ENCODE results near the gene NPW.

Gene NPW
- total RNA-seq: 1.2 to 2.4 reads per million in 2 donors

DNA sequence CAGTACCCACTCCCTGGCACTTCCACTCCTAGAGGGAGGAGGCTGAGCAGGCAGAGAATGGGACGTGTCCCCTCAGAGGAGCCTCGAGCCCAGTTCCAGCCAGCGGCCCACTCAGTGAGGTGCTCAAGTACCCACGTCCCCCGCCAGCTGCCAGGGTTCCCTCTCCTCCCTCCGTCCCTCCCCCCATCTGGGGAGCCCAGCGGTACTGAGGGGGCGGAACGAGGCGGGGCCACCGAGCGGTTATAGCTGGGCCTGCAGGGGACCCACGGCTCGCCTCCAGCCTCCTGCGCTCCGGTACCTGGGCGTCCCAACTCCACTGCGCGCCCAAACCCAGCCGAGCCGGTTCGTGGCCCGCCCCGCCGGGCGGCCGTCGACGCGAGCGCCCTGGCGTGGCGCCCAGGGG is at the start of gene NPW:
Gene NPW (plus strand): TSS at position 268 of the 403 bp plus-strand sequence.
- DNase-seq: peak in 1 of 5 experiments; percentile 11

DNA sequence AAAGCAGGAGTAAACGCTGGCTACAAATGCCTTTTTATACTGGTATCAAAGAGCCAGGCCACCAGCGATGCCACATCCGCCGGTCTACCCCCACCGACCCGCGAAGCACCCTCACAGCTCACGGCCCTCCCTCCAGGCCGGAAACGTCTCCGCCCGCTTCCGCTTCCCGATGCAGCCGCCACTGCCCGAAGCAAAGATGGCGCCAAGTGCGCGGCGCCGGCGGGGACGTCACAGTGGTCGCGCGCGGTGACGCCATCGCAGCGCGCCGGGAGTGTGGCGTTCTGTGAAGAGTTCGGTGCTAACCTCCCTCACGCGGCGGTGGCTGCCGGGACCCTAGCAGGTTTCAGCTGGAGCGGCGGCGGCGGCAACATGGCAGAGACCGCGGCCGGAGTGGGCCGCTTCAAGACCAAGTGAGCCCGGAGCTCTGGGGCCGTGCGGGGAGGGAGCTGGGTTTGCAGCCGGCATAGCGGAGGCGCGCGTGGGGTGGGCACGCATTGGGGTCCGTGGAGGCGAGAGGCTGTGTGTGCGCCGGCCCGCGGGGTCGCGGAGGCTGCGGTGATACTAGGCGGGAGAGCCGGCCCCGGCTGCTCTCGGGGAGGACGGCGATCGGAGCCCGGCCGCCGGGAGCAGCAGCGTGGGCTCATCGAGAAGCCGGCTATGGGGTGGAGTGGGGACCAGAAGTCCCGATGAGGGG is 47.6 kb upstream of the NPW start, which contains the start of gene TBL3:
Gene TBL3 (plus strand): TSS at position 258 of the 694 bp plus-strand sequence. CDS start 112 bp downstream, at position 370.
- DNase-seq: peak; percentile 93 to 99 (median 96)

DNA sequence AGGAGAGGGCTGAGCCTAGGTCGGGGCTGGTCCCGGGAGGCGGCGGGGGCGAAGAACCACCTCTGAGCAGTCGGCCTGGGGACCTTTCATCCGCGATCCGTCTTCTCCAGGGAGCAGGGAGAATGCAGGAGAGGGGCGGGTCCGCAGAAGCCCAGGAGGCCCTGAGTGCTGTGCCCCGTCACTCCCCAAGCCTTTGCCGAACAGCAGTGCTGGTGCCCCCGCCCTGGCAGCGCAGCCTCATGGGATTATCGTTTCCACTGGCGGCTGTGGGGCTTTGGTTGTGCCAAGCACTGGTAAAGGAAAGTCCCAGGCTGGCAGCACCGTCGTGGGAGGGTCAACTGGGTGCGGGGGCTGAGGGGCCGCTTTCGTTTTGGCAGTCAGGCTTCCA is 47.1 kb upstream of the NPW start:
- DNase-seq: no peak

DNA sequence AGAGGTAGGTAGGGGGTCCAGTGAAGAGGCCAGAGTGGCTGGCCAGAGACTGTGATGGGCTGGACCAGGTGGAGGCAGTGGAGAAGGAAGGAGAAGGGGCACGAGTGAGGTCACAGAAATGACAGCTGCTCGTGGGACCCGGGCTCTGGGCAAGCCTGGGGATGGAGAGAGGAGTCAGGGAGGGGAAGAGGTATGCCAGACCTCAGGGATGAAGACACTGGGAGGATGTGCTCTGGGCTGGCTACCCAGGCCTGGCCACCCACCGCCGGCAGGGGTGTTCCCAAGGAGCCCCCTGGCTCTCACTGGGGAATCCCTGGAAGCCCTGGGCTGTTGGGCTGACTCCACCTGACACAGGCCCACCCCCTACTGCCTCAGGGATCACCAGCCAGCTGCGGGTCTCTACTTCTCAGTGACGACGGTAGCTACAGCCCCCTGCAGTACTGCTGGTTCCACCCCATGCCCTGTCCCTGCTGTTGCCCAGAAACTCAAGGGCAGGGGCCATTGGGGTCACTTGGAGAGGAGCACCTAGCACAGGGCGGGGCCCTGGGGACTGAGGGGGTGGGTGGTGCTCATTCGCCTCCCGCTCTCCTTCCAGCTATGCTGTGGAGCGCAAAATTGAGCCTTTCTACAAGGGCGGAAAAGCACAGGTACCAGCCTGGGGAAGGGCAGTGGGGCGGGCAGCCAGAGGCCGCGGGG is 46.0 kb upstream of the NPW start:
- no peak for DNase-seq

DNA sequence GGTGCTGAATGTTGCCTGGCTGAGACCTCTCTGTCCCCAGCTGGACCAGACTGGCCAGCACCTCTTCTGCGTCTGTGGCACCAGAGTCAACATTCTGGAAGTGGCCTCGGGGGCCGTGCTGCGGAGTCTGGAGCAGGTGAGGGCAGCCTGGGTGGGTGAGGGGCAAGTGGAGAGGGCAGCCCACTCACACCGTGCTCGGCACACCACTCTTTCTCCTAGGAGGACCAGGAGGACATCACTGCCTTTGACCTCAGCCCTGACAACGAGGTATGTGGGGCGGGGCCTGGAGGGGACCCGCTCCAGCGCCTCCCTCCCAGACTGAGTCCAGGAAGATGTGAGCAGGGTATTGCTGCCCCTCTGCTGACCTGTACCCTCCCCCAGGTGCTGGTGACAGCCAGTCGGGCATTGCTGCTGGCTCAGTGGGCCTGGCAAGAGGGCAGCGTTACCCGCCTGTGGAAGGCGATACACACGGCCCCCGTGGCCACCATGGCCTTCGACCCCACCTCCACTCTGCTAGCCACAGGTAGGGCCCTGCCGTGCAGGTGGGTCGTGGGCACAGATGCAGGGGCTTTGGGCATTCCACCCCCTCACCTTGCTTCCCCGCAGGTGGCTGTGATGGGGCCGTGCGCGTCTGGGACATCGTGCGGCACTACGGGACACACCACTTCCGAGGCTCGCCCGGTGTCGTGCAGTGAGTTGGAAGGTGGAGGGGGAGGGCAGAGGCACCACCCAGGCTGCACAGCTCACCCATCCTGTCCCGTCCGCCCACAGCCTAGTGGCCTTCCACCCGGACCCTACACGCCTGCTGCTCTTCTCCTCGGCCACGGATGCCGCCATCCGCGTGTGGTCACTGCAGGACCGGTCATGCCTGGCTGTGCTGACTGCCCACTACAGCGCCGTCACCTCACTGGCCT is 45.2 kb upstream of the NPW start:
- DNase-seq: no peak

DNA sequence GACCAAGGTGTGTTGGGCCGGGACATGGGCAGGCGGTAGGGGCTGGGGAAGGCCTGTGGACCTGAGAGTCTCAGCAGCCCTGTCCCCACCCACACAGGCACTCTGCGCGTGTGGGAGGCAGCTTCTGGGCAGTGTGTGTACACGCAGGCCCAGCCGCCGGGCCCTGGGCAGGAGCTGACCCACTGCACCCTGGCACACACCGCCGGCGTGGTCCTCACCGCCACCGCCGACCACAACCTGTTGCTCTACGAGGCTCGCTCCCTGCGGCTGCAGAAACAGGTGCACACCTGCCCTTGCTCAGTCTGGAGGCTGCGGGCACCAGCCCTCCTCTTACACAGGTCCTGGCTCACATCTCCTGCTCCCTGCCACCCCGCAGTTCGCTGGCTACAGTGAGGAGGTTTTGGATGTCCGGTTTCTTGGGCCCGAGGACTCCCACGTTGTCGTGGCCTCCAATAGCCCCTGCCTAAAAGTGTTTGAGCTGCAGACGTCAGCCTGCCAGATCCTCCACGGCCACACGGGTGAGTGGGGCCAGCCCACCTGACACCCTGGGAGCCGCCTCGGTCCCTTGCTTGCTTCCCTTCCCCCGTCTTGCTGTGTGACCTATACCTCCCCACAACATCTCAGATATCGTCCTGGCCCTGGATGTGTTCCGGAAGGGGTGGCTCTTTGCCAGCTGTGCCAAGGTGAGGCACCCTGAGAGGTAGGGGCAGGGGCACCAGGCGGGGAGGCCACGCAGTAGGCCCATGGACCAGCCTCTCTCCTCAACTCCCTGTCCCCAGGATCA is 44.0 kb upstream of the NPW start:
- no peak for DNase-seq

DNA sequence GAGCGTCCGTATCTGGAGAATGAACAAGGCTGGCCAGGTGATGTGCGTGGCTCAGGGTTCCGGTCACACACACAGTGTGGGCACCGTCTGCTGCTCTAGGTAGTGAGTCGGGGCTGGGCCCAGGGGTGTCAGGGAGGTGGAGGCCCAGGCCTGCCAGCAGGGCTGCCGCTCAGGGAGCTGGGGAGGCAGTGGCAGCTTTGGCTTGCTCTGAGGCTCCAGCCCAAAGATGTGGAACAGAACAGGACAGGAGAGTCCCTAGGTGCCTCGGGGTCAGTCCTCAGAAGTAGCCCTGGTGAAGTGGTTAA is 43.4 kb upstream of the NPW start:
- no peak for DNase-seq

DNA sequence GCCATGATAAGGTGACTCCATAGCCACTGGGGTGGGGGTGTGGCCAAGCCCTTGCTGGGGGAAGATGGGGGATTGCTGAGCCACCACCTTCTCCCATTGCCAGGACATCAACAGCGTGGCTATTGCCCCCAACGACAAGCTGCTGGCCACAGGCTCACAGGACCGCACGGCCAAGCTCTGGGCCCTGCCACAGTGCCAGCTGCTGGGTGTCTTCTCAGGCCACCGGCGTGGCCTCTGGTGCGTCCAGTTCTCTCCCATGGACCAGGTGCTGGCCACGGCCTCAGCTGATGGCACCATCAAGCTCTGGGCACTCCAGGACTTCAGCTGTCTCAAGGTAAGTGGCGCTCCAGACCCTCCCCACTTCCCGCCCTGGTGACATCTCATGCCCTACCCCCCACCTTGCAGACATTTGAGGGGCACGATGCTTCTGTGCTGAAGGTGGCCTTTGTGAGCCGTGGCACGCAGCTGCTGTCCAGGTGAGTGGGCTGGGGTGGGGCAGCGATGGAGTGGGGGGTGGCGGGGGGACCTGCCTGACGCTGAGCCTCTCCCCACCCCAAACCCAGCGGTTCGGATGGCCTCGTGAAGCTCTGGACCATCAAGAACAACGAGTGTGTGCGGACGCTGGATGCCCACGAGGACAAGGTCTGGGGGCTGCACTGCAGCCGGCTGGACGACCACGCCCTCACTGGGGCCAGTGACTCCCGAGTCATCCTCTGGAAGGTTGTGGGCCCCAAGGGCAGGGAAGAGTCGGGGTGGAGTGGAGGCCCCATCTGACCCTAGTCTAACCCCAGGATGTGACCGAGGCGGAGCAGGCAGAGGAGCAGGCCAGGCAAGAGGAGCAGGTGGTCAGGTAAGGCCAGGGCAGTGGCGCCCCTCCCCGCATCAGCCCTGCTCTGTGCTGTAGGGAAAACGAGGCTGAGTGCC is 42.4 kb upstream of the NPW start:
- no peak for DNase-seq

DNA sequence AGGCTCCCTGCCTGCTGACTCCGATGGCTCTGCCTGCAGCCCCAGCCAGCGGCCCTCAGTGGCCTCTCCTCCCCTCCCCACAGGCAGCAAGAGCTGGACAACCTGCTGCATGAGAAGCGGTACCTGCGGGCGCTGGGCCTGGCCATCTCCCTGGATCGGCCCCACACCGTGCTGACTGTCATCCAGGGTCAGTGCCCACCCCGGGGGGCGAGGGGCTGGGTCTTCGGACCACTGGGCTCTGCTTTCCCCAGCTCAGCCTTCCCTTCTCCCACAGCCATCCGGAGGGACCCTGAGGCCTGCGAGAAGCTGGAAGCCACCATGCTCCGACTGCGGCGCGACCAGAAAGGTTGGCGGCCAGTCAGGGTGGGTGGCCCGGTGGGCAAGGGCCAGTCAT is 41.7 kb upstream of the NPW start:
- no peak for DNase-seq

DNA sequence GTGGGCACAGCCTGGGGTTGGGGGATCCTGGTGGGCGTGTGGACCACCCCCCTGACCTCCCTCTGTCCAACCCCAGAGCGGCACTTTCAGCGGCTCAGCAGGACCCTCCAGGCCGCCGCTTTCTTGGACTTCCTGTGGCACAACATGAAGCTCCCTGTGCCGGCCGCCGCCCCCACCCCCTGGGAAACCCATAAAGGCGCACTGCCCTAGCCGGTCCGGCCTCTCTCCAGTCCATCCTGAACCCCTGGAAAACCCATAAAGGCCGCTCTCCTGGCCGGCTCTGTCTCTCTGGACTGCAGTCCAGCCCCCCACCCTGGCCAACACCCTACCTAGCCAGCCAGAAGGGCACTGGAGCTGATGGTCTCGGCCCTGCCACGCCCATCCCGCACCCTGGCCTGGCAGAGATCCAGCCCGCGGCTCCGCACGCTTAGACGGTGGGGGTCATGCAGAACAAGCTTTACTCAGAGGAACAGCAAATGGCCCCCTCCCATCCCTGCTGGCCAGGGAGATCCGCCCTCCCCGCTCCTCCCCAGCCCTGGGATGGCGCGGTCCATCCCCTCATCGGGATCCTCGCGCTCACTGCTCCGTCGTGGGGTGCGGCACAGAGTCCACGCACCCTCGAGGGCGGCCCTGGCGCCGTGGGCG is 41.0 kb upstream of the NPW start:
- DNase-seq: no peak

DNA sequence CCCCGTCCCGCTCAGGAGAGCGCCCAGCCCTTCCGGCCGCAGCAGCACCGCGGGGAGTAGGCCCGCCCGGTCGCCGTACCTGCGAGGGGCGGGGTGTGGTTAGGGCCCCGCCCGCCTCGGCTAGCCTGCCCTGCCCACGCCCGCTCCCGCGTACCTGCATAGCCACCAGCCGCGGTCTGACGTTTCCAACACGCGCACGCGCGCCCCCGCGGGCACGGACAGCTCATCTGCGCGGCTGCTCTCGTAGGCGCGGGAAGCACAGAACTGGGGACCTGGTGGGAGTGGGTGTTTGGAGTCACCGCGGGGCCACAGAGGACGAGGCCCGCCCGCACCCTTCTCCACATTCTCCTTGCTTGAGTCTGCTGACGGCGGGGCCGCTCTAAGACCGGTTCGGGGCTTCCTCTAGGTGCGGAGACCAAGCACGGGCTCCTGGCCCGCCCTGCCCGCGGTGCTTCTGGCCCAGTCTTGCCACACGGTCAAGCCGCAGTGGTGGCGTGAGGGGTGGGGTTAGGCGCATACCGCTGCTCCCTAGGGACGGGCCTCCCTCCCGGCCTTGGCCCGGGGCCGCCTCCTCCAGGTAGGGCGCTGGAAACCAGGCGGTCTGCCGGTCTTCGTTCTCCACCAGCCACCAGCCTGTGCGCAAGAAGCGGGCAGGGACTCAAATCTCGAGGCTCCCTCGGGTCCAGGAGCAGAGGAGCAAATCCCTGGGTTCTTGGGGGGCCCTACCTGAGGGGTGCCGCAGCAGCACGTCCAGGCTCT is 40.1 kb upstream of the NPW start:
- no peak for DNase-seq

DNA sequence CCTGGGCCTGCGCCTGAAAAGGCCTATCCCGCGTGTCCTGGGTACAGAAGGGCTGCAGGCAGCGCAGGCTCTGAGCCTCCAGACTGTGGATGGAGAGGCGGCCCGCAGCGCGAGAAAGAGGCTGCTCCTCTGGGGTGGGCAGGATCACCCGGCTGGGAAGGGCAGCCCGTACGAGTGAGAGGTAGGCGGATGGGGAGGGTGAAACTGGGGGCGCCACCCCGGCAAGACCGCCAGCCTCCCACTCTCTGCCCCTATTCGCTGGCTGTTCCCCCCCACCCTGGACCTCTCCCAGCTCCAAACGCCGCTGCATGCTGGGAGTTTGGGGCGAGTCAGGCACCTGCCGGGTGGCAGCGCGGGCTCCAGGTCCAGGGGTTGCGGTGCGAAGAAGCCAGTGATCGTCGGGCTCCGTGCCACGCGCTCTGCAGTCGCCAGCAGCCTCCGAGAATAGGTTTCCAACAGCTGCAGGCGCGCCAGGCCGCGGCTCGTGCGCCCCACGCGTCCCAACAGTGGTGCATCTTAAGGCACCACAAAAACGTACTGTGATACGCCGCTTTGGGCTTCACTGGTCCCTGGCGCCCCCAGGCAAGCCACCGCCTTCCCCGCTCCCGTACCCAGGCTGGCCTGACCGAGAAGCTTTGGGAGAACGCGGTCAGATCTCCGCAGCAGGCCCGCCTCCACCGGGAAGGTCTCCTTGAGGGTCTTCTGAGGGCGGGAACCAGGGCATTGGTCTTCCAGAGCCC is 39.4 kb upstream of the NPW start:
- no peak for DNase-seq

DNA sequence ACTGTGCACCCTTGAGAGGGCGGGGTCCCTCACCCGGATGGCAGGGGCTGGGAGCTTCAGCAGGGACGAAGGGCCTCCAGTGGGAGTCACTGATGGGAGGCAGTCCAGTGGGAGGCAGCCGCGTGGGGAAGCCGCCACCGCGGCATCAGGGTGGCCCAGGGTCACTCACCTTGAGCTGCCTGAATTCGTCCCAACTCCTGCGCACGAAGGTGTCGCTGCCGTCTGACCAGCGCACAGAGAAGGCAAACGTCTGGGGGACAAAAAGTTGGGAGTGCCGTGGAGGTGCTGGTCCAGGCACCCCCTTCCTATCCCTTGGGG is 38.9 kb upstream of the NPW start:
- DNase-seq: no peak

DNA sequence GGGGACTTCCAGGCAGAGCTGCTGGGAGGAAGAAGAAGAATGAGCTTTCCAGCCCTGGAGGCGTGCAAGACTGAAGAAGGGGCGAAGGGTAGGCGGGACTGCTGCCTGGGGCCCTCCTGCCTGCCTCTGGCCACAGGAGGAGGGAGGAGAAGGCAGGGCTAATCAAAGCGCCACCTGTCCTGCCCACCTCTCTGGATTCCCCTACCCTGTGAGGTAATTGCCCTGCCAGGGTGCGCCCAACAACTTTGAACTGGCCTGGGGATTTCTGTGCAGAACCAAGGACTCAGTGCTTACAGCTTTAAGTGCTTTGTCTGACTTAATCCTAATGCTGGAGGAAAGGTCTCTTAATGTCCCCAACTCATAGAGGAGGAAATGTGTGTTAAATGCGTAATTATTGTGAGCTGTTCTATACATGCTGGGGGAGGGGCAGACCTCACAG is 38.2 kb upstream of the NPW start, which contains the start of gene NOXO1:
Gene NOXO1 (minus strand): TSS at position 72 of the 439 bp plus-strand sequence. CDS start 290 bp downstream, outside the sequence.
- no peak for DNase-seq

DNA sequence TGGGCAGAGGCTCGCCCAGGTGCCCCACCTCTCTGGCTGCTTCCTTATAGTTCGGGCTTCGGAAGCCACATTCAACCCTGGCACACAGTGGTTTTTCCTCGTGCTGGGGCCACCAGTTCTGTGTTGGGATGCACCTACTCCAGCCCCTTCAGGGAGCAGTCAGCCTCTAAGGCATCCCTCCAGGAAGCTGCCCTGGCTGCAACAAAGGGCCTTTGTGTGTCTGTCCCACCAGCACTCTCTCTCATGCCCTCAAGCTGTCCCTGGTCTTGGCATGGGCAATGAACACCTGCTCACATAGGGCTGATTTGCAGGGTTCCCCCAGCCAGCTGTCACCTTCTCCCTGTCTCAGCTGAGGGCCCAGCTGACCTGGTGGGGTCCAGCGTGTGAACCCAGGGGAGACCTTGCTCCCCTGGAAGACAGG is 37.6 kb upstream of the NPW start:
- no peak for DNase-seq

DNA sequence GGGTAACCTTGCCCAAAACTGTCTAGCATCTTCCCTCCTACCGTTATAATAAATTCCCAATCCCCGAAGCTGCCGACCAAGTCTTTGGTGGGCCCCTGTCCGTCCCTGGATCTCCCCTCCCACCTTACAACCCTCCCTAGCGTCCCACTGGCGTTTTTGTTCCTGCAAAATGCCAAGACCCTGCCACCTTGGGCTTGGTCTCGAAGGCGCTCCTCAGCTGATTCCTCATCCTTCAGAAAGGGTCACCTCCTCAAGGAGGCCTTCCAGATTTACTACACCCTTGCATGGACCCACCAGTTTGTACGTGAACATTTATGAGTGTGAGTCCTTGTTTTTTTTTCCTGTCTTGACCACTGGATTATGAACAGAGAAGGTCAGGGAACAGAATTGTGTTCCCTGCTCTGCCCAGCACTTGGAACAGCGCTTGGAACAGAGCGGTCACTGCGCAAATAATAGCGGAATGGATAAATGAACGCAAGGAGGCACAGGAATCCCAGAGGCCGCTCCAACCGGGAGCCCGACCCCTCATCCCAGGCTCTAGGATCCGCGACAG is 36.5 kb upstream of the NPW start:
- DNase-seq: no peak

DNA sequence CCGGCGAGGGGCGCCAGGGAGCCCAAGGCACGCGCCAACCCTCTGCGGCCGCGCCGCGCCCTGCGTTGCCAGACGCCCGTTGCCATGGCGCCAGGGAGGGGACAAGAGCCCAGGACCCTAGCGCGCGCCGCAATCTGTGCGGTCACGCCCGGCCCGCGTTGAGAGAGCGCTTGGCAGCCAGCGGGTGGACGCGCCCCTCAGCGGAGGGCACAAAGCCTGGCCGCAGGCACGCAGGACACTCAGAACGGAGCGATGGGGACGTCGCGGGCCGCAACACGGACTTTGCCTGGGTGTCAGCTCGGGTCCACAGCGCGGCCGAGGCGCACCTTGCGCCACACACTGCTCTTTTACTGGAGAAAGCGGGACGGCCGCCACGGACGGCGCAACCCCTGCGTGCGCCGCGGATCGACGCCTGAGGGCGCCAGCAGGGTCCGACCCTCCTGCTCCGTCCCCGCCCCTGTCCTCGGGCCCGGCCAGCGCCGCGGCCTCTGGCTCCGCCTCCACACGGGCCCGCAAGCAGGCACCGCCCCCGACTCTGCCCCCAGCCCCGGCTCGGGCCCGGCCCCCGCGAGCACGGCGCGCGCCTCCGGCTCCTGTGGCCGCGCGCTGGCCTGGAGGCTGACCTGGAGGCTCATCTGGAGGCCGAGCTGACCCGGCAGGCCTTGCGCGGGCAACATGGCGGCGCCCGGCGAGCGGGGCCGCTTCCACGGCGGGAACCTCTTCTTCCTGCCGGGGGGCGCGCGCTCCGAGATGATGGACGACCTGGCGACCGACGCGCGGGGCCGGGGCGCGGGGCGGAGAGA is 35.8 kb upstream of the NPW start, which contains the start of gene GFER:
Gene GFER (plus strand): TSS at position 650 of the 803 bp plus-strand sequence. CDS start 26 bp downstream, at position 676.
- peak; percentile 33 to 81 (median 53) for DNase-seq

Data from T-helper 2 cell (primary cell).